ENCODE data around the gene LUZP1. TPM values are rescaled to one million over a fixed set of nuclear protein-coding genes. Genes with fewer than 3 reads are reported as not detected.

The LUZP1 gene
- total and polyA plus RNA-seq, 2 experiments from 2014 or later, result 45.7 to 152 TPM

DNA sequence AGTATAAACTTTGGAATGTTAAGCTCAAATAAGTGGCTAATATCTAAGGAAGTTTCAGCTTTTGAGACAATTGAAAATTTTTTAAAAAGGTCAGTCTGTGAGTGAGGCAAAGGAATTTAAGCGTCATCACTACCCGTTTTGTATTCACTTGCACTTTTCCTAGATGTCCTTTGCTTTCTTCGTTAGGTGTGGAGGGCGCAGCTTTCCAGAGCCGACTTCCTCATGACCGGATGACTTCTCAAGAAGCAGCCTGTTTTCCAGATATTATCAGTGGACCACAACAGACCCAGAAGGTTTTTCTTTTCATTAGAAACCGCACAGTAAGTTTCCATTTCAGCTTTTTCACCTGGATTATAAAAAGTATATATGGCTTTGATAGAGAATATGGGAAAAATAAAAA, 118.5 kb downstream of the LUZP1 start:
- no peak overlapping the region for H3K4me3 ChIP-seq
- H3K27ac Mint-ChIP-seq, result no peak overlapping the region
- no peak overlapping the region for H3K4me2 ChIP-seq
- H3K36me3 ChIP-seq (ENCODE audit: insufficient read depth), result peaks cover 21% of the 10 kb centered on the region; the same call in 1 of the 2 replicates
- peaks cover 44% of the 10 kb centered on the region for H4K20me1 ChIP-seq (replicated peaks; ENCODE audit: insufficient read depth)
- H3K79me2 ChIP-seq (replicated peaks; ENCODE audit: insufficient read depth), result peaks cover 90% of the 10 kb centered on the region
- DNase-seq (ENCODE audit: low spot score), result no peak
- no peaks in the 10 kb centered on the region for H3K9me3 Mint-ChIP-seq
- no peak overlapping the region for H3K27ac ChIP-seq (ENCODE audit: low read depth)
- ATAC-seq, result no peak
- no peaks in the 10 kb centered on the region for H3K27me3 ChIP-seq (ENCODE audit: insufficient read depth)
- peaks cover 1% of the 10 kb centered on the region for H3K27me3 Mint-ChIP-seq (ENCODE audit: insufficient read depth, low read depth, poor library complexity)
- no peak overlapping the region for H3K4me3 Mint-ChIP-seq
- H3F3A ChIP-seq (replicated peaks; ENCODE audit: low read depth), result no peaks in the 10 kb centered on the region
- peaks cover 39% of the 10 kb centered on the region for H3K36me3 Mint-ChIP-seq (ENCODE audit: low read depth)
- no peaks in the 10 kb centered on the region for H3K9me2 ChIP-seq (ENCODE audit: insufficient read depth)
- peaks cover 21% of the 10 kb centered on the region for H3K4me1 ChIP-seq (ENCODE audit: insufficient read depth)
- TF ChIP-seq CREB1 (CRISPR knock-in tag; IDR thresholded peaks at IDR 0.05; ENCODE audit: low read depth) (no peak), ZNF331 (CRISPR knock-in tag; IDR thresholded peaks at IDR 0.05; ENCODE audit: low read depth) (no peak), STAT1 (IDR thresholded peaks at IDR 0.05; ENCODE audit: unreplicated experiment) (no peak), NANOG (IDR thresholded peaks at IDR 0.05; ENCODE audit: borderline replicate concordance) (no peak), POLR2AphosphoS5 (IDR thresholded peaks at IDR 0.05; ENCODE audit: low read depth) (no peak), EZH2phosphoT487 (IDR thresholded peaks at IDR 0.05; ENCODE audit: unreplicated experiment) (no peak), EZH2 (IDR thresholded peaks at IDR 0.05; ENCODE audit: low read depth, unreplicated experiment) (no peak), JUNB (IDR thresholded peaks at IDR 0.05; ENCODE audit: unreplicated experiment) (no peak), ZNF114 (CRISPR knock-in tag; IDR thresholded peaks at IDR 0.05) (no peak)
- TF ChIP-seq, protein P1, sequence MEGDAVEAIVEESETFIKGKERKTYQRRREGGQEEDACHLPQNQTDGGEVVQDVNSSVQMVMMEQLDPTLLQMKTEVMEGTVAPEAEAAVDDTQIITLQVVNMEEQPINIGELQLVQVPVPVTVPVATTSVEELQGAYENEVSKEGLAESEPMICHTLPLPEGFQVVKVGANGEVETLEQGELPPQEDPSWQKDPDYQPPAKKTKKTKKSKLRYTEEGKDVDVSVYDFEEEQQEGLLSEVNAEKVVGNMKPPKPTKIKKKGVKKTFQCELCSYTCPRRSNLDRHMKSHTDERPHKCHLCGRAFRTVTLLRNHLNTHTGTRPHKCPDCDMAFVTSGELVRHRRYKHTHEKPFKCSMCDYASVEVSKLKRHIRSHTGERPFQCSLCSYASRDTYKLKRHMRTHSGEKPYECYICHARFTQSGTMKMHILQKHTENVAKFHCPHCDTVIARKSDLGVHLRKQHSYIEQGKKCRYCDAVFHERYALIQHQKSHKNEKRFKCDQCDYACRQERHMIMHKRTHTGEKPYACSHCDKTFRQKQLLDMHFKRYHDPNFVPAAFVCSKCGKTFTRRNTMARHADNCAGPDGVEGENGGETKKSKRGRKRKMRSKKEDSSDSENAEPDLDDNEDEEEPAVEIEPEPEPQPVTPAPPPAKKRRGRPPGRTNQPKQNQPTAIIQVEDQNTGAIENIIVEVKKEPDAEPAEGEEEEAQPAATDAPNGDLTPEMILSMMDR (conservative IDR thresholded peaks at IDR 0.05; ENCODE audit: low read depth in 2 of 2), result no peak
- TF ChIP-seq, protein P2, sequence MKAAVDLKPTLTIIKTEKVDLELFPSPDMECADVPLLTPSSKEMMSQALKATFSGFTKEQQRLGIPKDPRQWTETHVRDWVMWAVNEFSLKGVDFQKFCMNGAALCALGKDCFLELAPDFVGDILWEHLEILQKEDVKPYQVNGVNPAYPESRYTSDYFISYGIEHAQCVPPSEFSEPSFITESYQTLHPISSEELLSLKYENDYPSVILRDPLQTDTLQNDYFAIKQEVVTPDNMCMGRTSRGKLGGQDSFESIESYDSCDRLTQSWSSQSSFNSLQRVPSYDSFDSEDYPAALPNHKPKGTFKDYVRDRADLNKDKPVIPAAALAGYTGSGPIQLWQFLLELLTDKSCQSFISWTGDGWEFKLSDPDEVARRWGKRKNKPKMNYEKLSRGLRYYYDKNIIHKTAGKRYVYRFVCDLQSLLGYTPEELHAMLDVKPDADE (IDR thresholded peaks at IDR 0.05), result no peak
- TF ChIP-seq, protein P3, sequence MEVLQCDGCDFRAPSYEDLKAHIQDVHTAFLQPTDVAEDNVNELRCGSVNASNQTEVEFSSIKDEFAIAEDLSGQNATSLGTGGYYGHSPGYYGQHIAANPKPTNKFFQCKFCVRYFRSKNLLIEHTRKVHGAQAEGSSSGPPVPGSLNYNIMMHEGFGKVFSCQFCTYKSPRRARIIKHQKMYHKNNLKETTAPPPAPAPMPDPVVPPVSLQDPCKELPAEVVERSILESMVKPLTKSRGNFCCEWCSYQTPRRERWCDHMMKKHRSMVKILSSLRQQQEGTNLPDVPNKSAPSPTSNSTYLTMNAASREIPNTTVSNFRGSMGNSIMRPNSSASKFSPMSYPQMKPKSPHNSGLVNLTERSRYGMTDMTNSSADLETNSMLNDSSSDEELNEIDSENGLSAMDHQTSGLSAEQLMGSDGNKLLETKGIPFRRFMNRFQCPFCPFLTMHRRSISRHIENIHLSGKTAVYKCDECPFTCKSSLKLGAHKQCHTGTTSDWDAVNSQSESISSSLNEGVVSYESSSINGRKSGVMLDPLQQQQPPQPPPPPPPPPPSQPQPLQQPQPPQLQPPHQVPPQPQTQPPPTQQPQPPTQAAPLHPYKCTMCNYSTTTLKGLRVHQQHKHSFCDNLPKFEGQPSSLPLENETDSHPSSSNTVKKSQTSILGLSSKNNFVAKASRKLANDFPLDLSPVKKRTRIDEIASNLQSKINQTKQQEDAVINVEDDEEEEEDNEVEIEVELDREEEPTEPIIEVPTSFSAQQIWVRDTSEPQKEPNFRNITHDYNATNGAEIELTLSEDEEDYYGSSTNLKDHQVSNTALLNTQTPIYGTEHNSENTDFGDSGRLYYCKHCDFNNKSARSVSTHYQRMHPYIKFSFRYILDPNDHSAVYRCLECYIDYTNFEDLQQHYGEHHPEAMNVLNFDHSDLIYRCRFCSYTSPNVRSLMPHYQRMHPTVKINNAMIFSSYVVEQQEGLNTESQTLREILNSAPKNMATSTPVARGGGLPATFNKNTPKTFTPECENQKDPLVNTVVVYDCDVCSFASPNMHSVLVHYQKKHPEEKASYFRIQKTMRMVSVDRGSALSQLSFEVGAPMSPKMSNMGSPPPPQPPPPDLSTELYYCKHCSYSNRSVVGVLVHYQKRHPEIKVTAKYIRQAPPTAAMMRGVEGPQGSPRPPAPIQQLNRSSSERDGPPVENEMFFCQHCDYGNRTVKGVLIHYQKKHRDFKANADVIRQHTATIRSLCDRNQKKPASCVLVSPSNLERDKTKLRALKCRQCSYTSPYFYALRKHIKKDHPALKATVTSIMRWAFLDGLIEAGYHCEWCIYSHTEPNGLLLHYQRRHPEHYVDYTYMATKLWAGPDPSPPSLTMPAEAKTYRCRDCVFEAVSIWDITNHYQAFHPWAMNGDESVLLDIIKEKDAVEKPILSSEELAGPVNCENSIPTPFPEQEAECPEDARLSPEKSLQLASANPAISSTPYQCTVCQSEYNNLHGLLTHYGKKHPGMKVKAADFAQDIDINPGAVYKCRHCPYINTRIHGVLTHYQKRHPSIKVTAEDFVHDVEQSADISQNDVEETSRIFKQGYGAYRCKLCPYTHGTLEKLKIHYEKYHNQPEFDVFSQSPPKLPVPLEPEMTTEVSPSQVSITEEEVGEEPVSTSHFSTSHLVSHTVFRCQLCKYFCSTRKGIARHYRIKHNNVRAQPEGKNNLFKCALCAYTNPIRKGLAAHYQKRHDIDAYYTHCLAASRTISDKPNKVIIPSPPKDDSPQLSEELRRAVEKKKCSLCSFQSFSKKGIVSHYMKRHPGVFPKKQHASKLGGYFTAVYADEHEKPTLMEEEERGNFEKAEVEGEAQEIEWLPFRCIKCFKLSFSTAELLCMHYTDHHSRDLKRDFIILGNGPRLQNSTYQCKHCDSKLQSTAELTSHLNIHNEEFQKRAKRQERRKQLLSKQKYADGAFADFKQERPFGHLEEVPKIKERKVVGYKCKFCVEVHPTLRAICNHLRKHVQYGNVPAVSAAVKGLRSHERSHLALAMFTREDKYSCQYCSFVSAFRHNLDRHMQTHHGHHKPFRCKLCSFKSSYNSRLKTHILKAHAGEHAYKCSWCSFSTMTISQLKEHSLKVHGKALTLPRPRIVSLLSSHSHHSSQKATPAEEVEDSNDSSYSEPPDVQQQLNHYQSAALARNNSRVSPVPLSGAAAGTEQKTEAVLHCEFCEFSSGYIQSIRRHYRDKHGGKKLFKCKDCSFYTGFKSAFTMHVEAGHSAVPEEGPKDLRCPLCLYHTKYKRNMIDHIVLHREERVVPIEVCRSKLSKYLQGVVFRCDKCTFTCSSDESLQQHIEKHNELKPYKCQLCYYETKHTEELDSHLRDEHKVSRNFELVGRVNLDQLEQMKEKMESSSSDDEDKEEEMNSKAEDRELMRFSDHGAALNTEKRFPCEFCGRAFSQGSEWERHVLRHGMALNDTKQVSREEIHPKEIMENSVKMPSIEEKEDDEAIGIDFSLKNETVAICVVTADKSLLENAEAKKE (CRISPR knock-in tag; IDR thresholded peaks at IDR 0.05), result no peak
- no peak overlapping the region for H2AFZ ChIP-seq
- H3K4me1 Mint-ChIP-seq, result peaks cover 26% of the 10 kb centered on the region

All from GM23338 (cell line).